Uterus (tissue), 2 donors: ENCODE results near the gene ATP6V0A4.
"Not testable (repeated sequence)": the region's sequence is repeated elsewhere in the genome, so short reads cannot be mapped to it uniquely, and the experiment has no call there.

Experiments used
- POLR2A ChIP-seq, 2 donors: fragments of 450-650 bp; IDR thresholded peaks; one replicate each; pipeline ENCODE4 v1.6.1; 2016; ENCODE audit warnings: antibody characterized with exemption in 2 of 2, mild to moderate bottlenecking in 1 of 2, moderate library complexity in 1 of 2
- TF ChIP-seq, protein P1 (sequence below), 4 experiments: fragments of 200-600 bp in 2 of 4; fragments of 450-650 bp in 2 of 4; sonication (generic) in 2 of 4; IDR thresholded peaks; one replicate each; pipeline ENCODE4 v1.5.1; 2016 to 2019; ENCODE audit warnings: antibody characterized with exemption in 4 of 4, mild to moderate bottlenecking in 2 of 4, moderate library complexity in 1 of 4

- TF ChIP-seq, protein P1, sequence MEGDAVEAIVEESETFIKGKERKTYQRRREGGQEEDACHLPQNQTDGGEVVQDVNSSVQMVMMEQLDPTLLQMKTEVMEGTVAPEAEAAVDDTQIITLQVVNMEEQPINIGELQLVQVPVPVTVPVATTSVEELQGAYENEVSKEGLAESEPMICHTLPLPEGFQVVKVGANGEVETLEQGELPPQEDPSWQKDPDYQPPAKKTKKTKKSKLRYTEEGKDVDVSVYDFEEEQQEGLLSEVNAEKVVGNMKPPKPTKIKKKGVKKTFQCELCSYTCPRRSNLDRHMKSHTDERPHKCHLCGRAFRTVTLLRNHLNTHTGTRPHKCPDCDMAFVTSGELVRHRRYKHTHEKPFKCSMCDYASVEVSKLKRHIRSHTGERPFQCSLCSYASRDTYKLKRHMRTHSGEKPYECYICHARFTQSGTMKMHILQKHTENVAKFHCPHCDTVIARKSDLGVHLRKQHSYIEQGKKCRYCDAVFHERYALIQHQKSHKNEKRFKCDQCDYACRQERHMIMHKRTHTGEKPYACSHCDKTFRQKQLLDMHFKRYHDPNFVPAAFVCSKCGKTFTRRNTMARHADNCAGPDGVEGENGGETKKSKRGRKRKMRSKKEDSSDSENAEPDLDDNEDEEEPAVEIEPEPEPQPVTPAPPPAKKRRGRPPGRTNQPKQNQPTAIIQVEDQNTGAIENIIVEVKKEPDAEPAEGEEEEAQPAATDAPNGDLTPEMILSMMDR (IDR thresholded peaks at IDR 0.05) = not testable (repeated sequence)
- TF ChIP-seq POLR2A (IDR thresholded peaks at IDR 0.05) = not testable (repeated sequence)
Observed at GRCh38 chr7:138695776-138696175, 102.2 kb downstream of the ATP6V0A4 start.
